ENCODE measurements around the gene CHMP2B.
"Not testable (repeated sequence)": the region's sequence is repeated elsewhere in the genome, so short reads cannot be mapped to it uniquely, and the experiment has no call there.

Gene CHMP2B

DNA sequence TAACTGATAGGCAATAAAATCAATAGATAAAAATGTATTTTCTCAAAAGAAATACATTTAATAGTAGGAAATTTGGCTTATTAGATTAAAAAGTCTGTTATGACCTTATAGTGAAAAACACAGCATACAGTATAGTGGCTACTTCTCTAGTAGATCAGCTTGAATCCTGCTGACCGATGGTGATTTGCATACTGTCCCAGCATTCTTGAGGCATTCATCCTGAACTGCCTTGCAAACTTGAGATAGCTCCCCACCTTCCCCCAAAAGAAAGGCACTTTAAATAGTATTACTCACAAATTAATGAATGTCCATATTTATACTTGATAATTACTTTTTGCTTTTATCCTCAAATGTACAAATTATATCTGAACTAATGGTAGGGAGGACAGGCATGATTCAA is 6.7 kb downstream of the CHMP2B start:
- DNase-seq (ENCODE audit: low spot score), result no peak

DNA sequence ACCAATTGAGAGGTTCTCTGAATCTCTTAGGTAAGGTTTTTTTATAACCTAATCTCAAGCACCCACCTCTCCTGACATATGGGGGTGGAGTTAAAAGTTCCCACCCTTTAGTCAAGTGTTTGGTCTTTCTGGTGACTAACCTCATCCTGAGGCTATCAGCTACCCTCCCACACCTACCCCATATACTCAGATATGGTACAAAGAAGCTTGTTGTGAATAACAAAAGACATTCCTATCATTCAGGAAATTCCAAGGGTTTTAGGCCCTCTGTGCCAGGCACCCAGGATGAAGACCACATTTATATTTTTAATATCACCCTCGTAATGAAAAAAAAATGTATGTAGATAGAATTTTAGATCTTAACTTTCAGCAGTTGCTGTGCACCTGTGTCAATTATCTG is 9.0 kb downstream of the CHMP2B start:
- no peak for DNase-seq (ENCODE audit: low spot score)

DNA sequence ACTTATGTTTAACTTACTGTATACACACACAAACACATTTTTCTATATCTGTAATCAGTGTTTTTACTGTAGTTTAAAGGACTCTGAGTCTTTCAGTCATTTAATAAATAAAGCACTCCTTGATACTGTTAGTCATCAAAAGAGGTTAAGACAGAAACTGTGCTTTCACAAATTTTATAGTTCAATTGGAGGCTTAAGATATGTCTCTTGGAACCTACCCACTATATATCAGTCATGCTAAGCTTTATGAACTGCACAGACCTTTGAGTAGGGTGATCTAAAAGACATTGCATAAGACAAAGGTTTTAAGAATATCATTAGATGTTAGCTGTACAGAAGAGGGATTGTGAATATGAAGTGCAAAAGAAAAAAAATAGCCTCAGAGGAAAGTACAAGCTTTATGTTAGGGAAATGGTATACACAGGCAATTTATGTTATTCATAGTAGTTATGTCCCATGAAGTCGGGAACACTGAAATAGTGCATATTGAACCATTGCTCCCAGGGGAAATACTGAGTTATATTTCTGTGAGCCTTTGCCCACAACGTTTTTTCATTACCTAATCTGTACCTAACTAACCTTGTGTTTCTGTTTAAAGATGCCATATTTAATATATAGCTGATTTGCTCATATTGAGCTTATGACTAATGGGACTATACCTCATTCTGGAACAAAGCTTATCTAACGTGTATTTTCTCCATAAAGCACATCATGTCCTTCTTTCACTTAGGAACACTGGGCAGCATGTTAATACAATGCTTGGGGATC is 19.7 kb downstream of the CHMP2B start:
- DNase-seq (ENCODE audit: low spot score), result no peak

DNA sequence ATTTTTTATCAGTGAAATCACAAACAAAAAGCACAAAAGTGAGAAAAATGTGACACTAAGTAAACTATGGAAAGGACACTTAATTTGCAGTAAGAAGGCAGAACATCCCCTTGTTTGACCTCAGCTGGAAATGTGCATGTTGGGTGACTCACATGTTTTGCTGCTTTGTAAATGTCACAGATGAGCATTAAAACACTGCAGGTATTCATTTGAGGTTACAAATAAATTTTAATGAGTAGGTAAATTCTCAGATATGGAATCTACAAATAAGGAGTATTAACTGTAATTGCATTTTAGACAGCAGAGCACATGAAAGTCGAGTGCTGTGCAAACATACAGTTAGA is 20.3 kb downstream of the CHMP2B start:
- DNase-seq (ENCODE audit: low spot score), result no peak

DNA sequence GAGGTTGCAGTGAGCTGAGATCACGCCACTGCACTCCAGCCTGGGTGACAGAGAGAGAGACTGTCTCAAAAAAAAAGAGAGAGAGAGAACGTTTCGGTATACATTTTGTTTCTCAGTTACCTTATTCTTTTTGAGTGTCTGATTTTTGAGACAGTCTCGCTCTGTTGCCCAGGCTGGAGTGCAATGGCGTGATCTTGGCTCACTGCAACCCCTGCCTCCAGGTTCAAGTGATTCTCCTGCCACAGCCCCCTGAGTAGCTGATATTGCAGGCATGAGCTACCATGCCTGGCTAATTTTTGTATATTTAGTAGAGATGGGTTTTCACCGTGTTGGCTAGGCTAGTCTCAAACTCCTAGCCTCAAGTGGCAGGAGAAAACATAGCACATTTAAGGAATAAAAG is 21.1 kb downstream of the CHMP2B start:
- DNase-seq (ENCODE audit: low spot score), result not testable (repeated sequence)

DNA sequence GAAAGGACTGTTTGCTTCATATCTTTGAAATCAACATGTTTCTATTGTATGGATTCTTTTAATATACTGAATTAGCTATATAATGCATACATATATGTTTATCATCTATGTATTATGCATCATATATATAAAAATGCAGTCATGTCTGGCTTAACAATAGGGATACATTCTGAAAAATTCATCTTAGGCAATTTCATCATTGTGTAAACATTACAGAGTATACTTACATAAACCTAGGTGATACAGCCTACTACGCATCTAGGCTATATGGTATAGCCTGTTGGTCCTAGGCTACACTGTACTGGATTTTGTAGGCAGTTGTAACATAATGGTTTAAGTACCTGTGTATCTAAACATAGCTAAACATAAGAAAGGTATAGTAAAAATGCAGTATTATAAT is 21.7 kb downstream of the CHMP2B start:
- DNase-seq (ENCODE audit: low spot score), result no peak

DNA sequence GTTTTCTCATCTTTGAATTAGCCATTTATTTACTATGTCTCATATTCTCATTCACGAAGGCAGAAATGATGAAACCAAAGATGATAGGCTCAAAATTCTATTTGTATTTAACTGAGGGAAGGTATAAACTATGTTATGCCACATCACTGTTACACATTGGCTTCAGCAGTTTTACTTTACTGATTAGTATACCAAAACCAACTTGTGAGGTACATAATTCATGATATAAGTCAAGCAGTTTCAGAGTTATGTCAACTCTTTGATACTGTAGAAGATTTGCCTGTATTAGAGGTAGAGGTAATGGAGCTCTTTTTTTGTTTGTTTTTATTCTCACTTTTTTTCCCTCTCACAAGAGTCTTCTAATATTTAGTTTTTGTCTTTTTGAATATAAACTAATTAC is 22.9 kb downstream of the CHMP2B start:
- no peak for DNase-seq (ENCODE audit: low spot score)

DNA sequence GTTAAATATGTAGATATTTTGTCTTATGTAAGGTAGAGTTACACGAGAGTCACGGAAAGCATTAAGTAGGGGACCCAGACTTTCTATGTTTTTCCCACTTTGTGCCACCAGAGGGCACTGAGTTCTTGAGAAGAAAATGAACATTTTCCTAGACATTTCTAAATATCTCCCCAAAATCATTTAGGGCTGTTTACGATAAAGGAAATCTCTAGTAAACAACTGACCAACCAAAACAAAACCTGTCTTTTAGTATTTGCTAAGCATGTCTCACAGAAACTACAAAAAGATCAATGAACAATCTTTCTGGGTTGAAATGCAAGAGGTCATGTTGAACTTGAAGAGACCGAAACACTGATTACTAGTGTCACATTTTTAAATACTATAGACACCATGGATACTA is 33.2 kb downstream of the CHMP2B start:
- peak; percentile 75 for DNase-seq (ENCODE audit: low spot score)

DNA sequence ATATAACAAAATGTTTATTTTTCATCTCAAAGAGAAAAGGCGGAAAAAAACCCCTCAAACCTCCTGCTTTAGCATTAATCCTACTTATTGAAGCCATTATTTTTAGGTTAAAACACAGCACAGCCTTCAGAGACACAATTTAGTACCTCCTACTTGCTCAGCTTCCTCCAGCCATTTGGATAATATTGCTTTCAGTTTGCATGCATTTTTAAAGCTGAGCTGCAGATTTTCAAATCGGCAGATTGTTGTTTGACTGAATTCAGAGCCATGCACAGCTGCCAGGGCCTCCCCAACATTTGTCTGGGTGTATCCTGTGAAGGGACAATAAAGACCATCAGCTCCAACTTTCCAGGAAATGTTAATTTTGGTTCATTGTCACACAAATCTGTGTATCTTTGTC is 34.8 kb downstream of the CHMP2B start:
- DNase-seq (ENCODE audit: low spot score), result no peak

DNA sequence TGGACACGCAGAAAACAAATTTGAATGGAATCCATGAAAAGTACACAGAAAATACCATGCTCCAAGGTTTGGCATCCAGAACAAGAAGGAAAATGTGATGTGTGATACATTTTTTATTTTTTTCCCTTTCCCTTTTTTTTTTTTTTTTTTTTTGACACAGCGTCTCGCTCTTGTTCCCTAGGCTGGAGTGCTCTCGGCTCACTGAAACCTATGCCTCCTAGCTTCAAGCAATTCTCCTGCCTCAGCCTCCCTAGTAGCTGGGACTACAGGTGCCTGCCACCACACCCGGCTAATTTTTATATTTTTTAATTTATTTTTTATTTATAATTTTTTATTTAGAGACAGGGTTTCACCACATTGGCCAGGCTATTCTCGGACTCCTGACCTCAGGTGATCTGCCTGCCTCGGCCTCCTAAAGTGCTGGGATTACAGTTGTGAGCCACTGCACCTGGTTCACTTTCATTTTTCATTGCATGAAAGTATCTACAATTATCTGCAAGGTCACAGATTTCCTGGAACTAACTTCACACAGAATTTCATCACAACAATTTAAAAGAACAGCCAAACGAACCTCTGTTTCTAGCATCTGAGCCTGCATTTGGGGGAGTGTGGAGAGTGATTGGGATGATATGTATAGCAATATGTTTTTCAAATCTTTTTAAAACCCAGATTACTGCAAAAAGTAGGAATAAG is 41.0 kb downstream of the CHMP2B start:
- no peak for DNase-seq (ENCODE audit: low spot score)

DNA sequence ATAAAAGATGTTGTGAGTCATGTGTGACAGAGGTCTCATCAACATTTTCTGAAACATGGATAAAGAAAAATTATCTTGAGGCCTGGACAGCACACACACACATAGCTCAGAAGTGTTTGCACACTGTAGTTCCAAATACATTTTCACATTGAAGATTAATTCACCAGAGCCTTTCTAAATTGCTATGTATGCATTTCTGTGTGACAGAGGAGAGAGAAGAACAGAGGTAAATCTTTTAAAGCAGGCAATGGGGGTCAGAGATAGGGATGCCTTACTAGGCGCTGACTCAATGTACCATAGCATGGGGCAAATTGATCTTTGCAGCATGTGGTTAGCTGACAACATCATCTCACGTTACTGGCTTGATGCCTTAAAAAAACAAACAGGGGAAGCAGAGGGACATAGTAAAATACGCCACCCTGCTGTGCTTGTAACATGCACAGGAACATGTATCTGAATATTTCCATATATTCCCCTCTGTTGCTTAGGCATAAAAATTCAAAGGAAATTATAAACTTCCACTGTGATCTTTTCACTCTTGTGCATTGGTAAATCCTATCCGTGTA is 41.6 kb downstream of the CHMP2B start:
- DNase-seq (ENCODE audit: low spot score), result no peak

DNA sequence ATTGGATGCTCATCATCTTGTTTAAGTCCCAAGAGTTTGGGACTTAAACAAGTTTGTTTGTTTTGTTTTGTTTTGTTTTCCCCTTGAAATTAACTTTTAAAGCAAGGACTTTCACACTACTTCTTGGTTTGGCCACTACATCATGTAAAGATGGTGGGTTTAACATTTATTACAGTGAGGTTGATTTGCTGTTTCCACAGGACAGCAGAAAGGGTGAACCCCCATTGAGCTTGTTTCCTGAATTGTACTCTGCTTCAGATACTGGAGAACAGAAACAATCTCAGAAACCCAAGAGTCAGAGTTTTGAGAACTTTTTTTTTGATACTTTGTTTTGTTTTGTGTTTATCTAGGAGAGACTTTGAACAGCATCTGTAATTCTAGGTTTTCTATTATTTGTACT is 42.6 kb downstream of the CHMP2B start:
- DNase-seq (ENCODE audit: low spot score), result no peak

DNA sequence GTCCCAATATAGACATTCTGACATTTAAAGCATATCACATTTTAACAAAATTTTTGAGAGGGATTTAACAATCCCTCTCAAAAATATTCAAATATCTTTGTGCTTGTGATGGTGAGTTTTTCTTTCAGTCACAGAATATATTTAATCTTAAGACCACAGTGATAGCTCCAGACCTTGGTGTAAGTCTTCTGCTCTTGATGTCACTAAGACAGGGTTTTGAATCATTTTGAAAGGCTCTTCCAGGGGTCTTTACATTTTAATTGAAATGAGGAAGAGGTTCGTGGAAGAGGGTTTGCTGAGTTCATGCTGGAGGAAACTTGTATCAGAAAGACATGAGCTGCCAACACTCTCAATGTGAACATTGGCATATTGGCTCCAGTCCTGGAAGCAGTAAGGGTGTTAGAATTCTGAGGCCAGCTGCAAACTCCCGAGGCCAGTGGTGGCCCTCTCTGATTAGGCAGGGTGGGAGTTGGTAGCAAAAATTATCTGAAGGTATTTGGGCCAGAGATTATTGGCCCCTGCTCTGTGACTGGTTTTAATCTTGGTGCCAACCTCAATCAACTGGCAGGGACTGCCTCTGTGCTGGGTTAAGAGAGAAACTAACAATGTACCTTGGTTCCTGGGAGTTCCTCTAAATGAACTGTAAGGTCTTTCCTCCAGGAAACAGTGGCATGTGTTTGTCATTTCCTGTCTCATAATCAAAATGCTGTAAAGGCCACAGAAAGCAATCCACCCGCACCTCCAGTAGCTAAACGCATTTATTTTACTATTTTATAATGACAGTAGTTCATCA is 44.0 kb downstream of the CHMP2B start:
- no peak for DNase-seq (ENCODE audit: low spot score)

DNA sequence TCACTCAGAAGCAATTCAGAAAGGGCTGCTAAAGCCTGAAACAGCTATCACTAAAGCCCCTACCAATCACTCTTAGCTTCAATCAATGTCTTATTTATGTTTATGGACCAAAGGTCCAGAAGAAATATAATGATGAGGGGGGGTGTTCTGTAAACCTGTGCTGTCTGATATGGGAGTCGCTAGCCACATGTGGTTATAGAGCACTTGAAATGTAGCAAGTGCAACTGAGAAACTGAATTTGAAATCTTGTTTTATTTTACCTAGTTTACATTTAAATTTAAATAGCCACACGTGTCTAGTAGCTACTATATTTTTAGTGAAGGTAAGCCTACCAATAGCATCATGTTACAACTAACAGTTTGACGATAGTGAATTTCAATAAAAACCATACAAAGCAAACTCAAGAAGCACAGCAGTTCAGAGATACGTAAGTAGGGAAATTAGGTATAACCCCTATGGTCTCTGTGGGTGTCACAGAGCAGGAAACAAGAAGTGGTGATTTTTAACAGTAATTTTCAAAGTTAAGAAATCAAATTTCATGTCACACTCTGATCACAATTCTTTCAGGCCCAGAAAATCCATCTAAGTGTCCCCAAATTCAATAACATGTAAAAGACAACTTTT is 45.7 kb downstream of the CHMP2B start:
- no peak for DNase-seq (ENCODE audit: low spot score)

DNA sequence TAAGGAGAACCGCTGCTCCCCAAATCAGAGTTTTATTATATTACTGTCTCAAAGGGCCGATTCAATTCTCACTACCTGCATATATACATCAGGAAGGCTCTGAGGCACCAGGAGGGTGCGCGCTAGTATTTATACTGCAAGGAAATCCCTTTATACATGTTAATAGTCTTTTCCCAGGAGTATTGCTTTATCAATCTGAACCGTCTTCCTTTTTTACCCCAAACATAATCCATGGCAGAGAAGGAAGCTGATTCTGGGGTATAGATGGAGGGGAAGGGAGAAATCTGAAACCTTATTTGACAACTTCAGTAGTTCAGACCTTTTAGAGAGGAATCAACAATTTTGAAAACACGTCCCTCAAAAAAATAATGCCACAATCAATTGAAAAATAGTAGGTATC is 49.4 kb downstream of the CHMP2B start, which contains the start of gene POU1F1:
POU1F1 (minus strand) TSS at position 101 of the 400 bp plus-strand sequence. CDS start 122 bp downstream, outside the sequence.
- DNase-seq (ENCODE audit: low spot score), result no peak

DNA sequence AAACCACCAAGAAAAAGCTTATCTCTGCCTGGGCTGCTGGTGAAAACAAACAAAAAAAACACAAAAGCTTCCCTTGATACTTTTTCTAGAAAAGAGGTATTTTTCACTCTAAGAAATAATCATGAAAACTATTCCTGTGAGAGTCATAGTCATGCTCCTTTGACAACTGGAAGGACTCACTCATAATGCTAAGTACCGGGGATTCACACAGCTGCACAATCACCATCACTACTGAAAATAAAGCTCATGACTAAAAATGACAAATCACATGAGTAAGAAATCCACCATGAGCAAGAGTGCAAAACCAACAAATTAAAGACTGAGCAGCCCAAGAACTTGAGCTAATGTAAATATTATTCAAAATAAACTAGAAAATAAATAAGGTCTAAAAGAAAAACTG is 59.9 kb downstream of the CHMP2B start:
- no peak for DNase-seq (ENCODE audit: low spot score)

DNA sequence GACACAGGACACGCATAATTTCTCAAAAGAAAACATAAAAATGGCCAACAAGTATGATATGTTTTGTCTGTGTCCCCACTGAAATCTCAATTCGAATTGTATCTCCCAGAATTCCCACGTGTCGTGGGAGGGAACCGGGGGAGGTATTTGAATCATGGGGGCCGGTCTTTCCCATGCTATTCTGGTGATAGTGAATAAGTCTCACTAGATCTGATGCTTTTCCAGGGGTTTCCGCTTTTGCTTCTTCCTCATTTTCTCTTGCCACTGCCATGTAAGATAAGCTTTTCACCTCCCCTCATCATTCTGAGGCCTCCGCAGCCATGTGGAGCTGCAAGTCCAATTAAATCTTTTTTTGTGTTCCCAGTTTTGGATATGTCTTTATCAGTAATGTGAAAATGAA is 61.3 kb downstream of the CHMP2B start:
- no peak for DNase-seq (ENCODE audit: low spot score)

DNA sequence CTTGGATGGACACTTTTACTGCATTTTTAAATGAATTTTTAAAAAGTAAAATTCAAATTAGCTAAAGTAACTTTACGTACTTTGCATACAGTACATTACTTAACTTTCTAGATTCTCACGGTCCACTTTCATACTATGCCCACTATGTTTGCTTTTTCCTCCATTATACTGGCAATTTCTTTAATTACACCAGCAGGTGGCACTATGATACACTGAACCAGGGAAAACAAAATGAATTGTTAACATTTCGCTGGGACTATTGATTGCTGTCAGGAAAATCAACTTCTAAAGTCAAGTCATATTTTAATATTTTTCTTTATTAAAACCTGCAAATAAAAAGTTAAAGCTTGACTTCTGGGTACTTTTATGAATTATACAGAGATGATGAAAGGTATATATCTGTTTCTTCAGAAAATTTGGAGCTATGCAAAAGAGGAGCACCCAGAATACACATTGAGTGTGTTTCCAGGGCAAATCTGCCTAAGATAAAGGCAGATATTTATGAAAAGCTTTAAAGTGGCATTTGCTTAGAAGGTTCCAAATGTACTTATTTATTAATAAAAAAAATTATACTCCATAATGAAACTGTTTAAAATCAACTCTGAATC is 71.1 kb downstream of the CHMP2B start:
- DNase-seq (ENCODE audit: low spot score), result peak; percentile 74

DNA sequence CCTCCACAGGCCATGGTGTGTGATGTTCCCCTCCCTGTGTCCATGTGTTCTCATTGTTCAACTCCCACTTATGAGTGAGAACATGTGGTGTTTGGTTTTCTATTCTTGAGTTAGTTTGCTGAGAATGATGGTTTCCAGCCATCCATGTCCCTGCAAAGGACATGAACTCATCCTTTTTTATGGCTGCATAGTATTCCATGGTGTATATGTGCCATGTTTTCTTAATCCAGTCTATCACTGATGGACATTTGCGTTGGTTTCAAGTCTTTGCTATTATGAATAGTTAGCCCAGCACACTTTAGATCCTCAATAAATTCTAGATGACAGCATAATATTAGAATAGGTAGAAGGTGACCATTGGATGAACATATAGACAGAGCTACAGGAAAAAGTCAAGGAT is 77.9 kb downstream of the CHMP2B start:
- not testable (repeated sequence) for DNase-seq (ENCODE audit: low spot score)
